ENCODE data around the gene GALT.

DNA sequence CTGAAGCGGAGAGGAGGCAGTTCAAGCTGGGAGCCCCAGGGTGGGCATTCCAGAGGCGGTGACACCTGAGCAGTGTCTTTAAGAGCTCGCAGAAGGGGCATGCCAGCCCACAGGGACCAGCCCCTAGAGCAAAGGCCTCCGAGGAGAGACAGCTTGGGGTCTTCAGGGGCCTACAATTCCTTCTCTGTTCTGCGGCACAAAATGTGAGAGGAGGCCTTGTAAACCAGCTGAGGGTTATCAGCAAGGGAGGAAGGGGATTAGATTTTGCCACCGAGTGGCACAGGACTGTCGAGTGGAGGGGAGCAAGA lies 8.4 kb upstream of the GALT start:
- TF ChIP-seq EZH2phosphoT487 (IDR thresholded peaks at IDR 0.05; ENCODE audit: unreplicated experiment) (no peak), EZH2 (IDR thresholded peaks at IDR 0.05; ENCODE audit: low read depth, unreplicated experiment) (no peak)
